ENCODE data around the gene HSPG2.

DNA sequence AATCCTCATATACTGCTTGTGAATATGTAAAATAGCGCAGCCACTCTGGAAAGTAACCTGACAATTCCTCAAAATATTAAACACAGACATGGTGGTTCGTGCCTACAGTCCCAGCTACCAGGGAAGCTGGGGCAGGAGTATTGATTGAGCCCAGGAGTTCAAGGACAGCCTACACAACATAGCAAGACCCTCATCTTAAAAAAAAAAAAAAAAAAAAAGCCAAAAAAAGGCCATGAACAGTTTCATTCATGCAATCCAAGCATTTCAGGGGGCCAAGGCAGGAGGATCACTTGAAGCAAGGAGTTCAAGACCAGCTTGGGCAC lies 158.7 kb downstream of the HSPG2 start:
- TF ChIP-seq EZH2 (IDR thresholded peaks at IDR 0.05; ENCODE audit: borderline replicate concordance, insufficient read depth, low read depth, low read length, poor library complexity, severe bottlenecking) (no peak), CTCF (IDR thresholded peaks at IDR 0.05) (no peak)

Measured in B cell (primary cell).